Vagina (tissue), 2 donors: Measurements from ENCODE around the gene PAX6.

ENCODE experiments used
- POLR2A ChIP-seq, 2 donors: fragments of 450-650 bp; IDR thresholded peaks; one replicate each; pipeline ENCODE4 v1.6.1; 2017; ENCODE audit warnings: antibody characterized with exemption in 2 of 2, mild to moderate bottlenecking in 2 of 2, moderate library complexity in 2 of 2
- POLR2AphosphoS5 ChIP-seq, 2 donors: sonication (generic); formaldehyde crosslinking; IDR thresholded peaks; one replicate each; pipeline ENCODE4 v1.9.0; 2017; ENCODE audit warnings: antibody characterized with exemption in 2 of 2, mild to moderate bottlenecking in 2 of 2, low read depth in 1 of 2; ENCODE audit not compliant: insufficient read depth in 1 of 2
- TF ChIP-seq, protein P1 (sequence below), 3 experiments: fragments of 450-650 bp in 2 of 3; fragments of 200-600 bp in 1 of 3; sonication (generic) in 1 of 3; IDR thresholded peaks; one replicate each; pipeline ENCODE4 v1.5.1; 2017 to 2019; ENCODE audit warnings: antibody characterized with exemption in 3 of 3, mild to moderate bottlenecking in 2 of 3, moderate library complexity in 2 of 3

DNA sequence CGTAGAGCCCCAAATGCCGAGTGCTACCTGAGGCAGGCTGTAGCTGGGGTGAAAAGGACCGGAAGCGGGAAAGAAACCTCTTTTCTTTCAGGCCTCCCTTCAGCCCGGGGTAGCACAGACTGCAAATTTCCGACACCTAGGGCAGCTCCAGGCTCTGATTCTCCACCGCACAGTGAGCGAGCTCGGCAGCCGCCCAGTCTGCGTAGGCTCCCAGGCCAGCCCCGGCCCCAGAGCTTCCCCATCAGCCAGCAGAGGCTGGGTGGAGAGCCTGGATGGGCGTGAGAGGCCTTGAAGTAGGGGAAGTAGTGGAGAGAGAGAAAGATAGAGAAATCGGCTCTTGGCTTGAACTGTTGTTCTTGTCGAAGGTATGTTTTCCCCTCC is 9.3 kb upstream of the PAX6 start:
- TF ChIP-seq, protein P1, sequence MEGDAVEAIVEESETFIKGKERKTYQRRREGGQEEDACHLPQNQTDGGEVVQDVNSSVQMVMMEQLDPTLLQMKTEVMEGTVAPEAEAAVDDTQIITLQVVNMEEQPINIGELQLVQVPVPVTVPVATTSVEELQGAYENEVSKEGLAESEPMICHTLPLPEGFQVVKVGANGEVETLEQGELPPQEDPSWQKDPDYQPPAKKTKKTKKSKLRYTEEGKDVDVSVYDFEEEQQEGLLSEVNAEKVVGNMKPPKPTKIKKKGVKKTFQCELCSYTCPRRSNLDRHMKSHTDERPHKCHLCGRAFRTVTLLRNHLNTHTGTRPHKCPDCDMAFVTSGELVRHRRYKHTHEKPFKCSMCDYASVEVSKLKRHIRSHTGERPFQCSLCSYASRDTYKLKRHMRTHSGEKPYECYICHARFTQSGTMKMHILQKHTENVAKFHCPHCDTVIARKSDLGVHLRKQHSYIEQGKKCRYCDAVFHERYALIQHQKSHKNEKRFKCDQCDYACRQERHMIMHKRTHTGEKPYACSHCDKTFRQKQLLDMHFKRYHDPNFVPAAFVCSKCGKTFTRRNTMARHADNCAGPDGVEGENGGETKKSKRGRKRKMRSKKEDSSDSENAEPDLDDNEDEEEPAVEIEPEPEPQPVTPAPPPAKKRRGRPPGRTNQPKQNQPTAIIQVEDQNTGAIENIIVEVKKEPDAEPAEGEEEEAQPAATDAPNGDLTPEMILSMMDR (IDR thresholded peaks at IDR 0.05) = no peak
- no peak for TF ChIP-seq POLR2AphosphoS5 (IDR thresholded peaks at IDR 0.05; ENCODE audit: insufficient read depth in 1 of 2, low read depth in 1 of 2)
- no peak for TF ChIP-seq POLR2A (IDR thresholded peaks at IDR 0.05)
